ENCODE results near the gene SLC22A4. TPM values are rescaled to one million over a fixed set of nuclear protein-coding genes. Genes with fewer than 3 reads are reported as not detected.

SLC22A4 gene
- total and polyA plus RNA-seq, 2 donors (not counting 1 experiment from before 2014, with no cell fraction given): 0.18 TPM; not detected in 1

DNA sequence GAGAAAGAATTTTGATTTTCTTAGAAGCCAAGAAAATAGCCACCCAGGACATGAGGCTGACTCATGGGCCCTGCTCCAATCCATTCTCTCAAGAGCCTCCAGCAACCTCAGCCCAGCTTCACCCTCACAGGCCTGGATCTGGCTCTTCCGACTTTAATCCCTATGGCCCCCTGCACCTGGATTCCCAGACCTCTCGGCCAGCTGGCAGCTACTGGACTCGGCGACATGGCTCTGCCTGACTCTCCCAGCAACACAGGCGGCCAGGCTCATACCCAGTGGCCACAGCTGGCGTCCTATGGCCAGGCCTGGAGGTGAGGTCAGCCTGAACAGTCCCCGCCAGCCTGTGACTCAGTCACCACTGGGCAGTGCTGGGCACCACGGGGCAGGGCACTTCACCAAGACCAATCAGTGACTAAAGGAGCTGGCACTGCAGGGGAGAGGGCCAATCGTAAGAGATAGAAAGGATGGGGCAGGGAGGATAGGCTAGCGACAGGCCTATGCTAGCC lies 42.9 kb upstream of the SLC22A4 start:
- Mint-ChIP-seq H3K27me3 (peaks cover 13% of the 10 kb centered on the region), H3K27ac (no peak overlapping the region), H3K9me3 (ENCODE audit: insufficient read depth) (peaks cover 4% of the 10 kb centered on the region), H3K4me1 (no peaks in the 10 kb centered on the region), H3K4me3 (no peak overlapping the region)
- ChIA-PET CTCF (interaction anchor here (1.2 to 1.4 kb wide), 2 partner anchors 10 to 13 kb away, joined by 3 to 15 read pairs; no protein-coding TSS in a partner anchor), POLR2A (no interaction called here)
- TF ChIP-seq EZH2 (IDR thresholded peaks at IDR 0.05; ENCODE audit: borderline replicate concordance, insufficient read depth, low read depth, low read length, poor library complexity, severe bottlenecking): no peak
- TF ChIP-seq, protein P1, sequence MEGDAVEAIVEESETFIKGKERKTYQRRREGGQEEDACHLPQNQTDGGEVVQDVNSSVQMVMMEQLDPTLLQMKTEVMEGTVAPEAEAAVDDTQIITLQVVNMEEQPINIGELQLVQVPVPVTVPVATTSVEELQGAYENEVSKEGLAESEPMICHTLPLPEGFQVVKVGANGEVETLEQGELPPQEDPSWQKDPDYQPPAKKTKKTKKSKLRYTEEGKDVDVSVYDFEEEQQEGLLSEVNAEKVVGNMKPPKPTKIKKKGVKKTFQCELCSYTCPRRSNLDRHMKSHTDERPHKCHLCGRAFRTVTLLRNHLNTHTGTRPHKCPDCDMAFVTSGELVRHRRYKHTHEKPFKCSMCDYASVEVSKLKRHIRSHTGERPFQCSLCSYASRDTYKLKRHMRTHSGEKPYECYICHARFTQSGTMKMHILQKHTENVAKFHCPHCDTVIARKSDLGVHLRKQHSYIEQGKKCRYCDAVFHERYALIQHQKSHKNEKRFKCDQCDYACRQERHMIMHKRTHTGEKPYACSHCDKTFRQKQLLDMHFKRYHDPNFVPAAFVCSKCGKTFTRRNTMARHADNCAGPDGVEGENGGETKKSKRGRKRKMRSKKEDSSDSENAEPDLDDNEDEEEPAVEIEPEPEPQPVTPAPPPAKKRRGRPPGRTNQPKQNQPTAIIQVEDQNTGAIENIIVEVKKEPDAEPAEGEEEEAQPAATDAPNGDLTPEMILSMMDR (IDR thresholded peaks at IDR 0.05): no peak
- H3K4me1 ChIP-seq (ENCODE audit: control insufficient read depth in 2 of 2, insufficient read depth in 2 of 2, low read length in 2 of 2): no peaks in the 10 kb centered on the region
- no peak overlapping the region for H2AFZ ChIP-seq (ENCODE audit: insufficient read depth, low read depth, low read length, poor library complexity, severe bottlenecking)
- DNase-seq: no peak
- no peak overlapping the region for H3K9ac ChIP-seq (ENCODE audit: low read length)
- no peaks in the 10 kb centered on the region for H4K20me1 ChIP-seq (ENCODE audit: control insufficient read depth, insufficient read depth, low read length, poor library complexity, severe bottlenecking)
- peaks cover 0 to 8% (median under 1%) of the 10 kb centered on the region in 4 experiments for H3K27me3 ChIP-seq (replicated peaks in 1 of 4; ENCODE audit: control extremely low read depth in 1 of 4, control insufficient read depth in 3 of 4, insufficient read depth in 4 of 4, low read length in 3 of 4)
- WGBS (ENCODE audit: insufficient coverage): 89% methylated on average over 9 of the region's 10 CpGs
- H3K79me2 ChIP-seq (ENCODE audit: control insufficient read depth, insufficient read depth, low read length): no peaks in the 10 kb centered on the region
- H3K4me3 ChIP-seq (ENCODE audit: control extremely low read depth in 1 of 5, extremely low read depth in 1 of 5, insufficient read depth in 1 of 5, low read depth in 2 of 5, low read length in 4 of 5): no peak overlapping the region
- ATAC-seq (ENCODE audit: low read depth): no peak
- no peak overlapping the region for H3K27ac ChIP-seq (ENCODE audit: low read length in 2 of 2)
- no peaks in the 10 kb centered on the region for H3K36me3 ChIP-seq (replicated peaks in 1 of 2; ENCODE audit: control extremely low read depth in 1 of 2, control insufficient read depth in 1 of 2, extremely low read depth in 1 of 2, insufficient read depth in 2 of 2, low read length in 1 of 2)
- intact Hi-C loops (cut with micrococcal nuclease): no loop called here
- H3K4me2 ChIP-seq (replicated peaks; ENCODE audit: low read depth, low read length, poor library complexity, severe bottlenecking): no peak overlapping the region
- peaks cover 0 to 12% (median 11%) of the 10 kb centered on the region in 3 donors for H3K9me3 ChIP-seq (ENCODE audit: control extremely low read depth in 1 of 3, control insufficient read depth in 2 of 3, insufficient read depth in 1 of 3, low read length in 2 of 3)

DNA sequence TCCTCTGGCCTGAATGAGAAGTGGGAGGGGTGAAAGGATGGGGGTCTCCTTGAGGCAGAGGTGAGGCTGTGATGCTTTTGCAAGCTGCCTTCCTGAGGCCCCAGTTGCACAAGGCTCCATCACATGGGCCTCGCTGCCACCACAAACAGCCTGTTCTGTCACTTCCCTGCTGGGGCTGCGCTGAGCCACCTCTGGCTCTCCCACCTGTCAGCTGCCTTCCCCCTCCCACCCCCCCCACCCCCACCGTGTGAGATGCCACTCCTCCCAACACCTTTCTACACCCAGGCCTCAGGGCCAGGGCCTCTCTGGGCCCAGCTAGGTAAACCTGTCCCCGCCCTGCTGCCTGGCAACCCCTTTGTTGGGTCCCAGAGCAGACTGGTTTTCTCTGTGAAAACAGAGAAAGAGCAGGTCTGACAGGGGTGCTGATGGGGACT lies 41.2 kb upstream of the SLC22A4 start:
- Histone ChIP-seq H3K4me2 (replicated peaks; ENCODE audit: low read depth, low read length, poor library complexity, severe bottlenecking) (no peak overlapping the region), H3K4me1 (ENCODE audit: control insufficient read depth in 2 of 2, insufficient read depth in 2 of 2, low read length in 2 of 2) (peaks cover 8 to 9% of the 10 kb centered on the region in 2 donors), H3K27ac (ENCODE audit: low read length in 2 of 2) (no peak overlapping the region), H3K36me3 (replicated peaks in 1 of 2; ENCODE audit: control extremely low read depth in 1 of 2, control insufficient read depth in 1 of 2, extremely low read depth in 1 of 2, insufficient read depth in 2 of 2, low read length in 1 of 2) (no peaks in the 10 kb centered on the region), H4K20me1 (ENCODE audit: control insufficient read depth, insufficient read depth, low read length, poor library complexity, severe bottlenecking) (no peaks in the 10 kb centered on the region), H3K79me2 (ENCODE audit: control insufficient read depth, insufficient read depth, low read length) (no peaks in the 10 kb centered on the region), H3K27me3 (replicated peaks in 1 of 4; ENCODE audit: control extremely low read depth in 1 of 4, control insufficient read depth in 3 of 4, insufficient read depth in 4 of 4, low read length in 3 of 4) (peaks cover 0 to 24% (median 10%) of the 10 kb centered on the region in 4 experiments), H3K9ac (ENCODE audit: low read length) (no peak overlapping the region), H3K9me3 (ENCODE audit: control extremely low read depth in 1 of 3, control insufficient read depth in 2 of 3, insufficient read depth in 1 of 3, low read length in 2 of 3) (peaks cover 0 to 8% (median 0%) of the 10 kb centered on the region in 3 donors), H3K4me3 (ENCODE audit: control extremely low read depth in 1 of 5, extremely low read depth in 1 of 5, insufficient read depth in 1 of 5, low read depth in 2 of 5, low read length in 4 of 5) (no peak overlapping the region), H2AFZ (ENCODE audit: insufficient read depth, low read depth, low read length, poor library complexity, severe bottlenecking) (no peak overlapping the region)
- H3K4me1 Mint-ChIP-seq: peaks cover 2% of the 10 kb centered on the region
- H3K9me3 Mint-ChIP-seq (ENCODE audit: insufficient read depth): no peaks in the 10 kb centered on the region
- ChIA-PET CTCF (no interaction called here), POLR2A (no interaction called here)
- WGBS (ENCODE audit: insufficient coverage): 90% methylated on average over 2 of the region's 4 CpGs
- intact Hi-C loops (cut with micrococcal nuclease): no loop called here
- H3K4me3 Mint-ChIP-seq: no peak overlapping the region
- no peak for ATAC-seq (ENCODE audit: low read depth)
- H3K27me3 Mint-ChIP-seq: peaks cover 17% of the 10 kb centered on the region
- no peak for DNase-seq
- TF ChIP-seq, protein P1 (IDR thresholded peaks at IDR 0.05): no peak
- TF ChIP-seq EZH2 (IDR thresholded peaks at IDR 0.05; ENCODE audit: borderline replicate concordance, insufficient read depth, low read depth, low read length, poor library complexity, severe bottlenecking): no peak
- no peak overlapping the region for H3K27ac Mint-ChIP-seq
